Colonic mucosa (tissue), 4 donors: ENCODE data around the gene TRAPPC3. TPM values are rescaled to one million over a fixed set of nuclear protein-coding genes. Genes with fewer than 3 reads are reported as not detected.

ENCODE experiments used
- DNase-seq: peaks from one replicate; pipeline ENCODE4 v3.0.0-alpha.2; 2020
- H3K27ac ChIP-seq: fragments of 200-600 bp; one replicate; pipeline ENCODE4 v1.8.0; 2021
- H3K27me3 ChIP-seq: fragments of 200-600 bp; one replicate; pipeline ENCODE4 v1.8.0; 2021
- H3K36me3 ChIP-seq: fragments of 200-600 bp; one replicate; pipeline ENCODE4 v1.8.0; 2021
- H3K4me1 ChIP-seq: fragments of 200-600 bp; one replicate; pipeline ENCODE4 v1.8.0; 2021; ENCODE audit warnings: mild to moderate bottlenecking
- H3K4me3 ChIP-seq: fragments of 200-600 bp; one replicate; pipeline ENCODE4 v1.8.0; 2021
- H3K9ac ChIP-seq, 2 donors: one replicate each; pipeline ENCODE4 v1.7.0; 2013; ENCODE audit warnings: control low read depth in 2 of 2, low read depth in 2 of 2, low read length in 2 of 2
- H3K9me3 ChIP-seq: fragments of 200-600 bp; one replicate; pipeline ENCODE4 v1.8.0; 2021
- CTCF ChIP-seq: fragments of 200-600 bp; IDR thresholded peaks from one replicate; pipeline ENCODE4 v1.8.0; 2022; ENCODE audit warnings: antibody characterized with exemption, mild to moderate bottlenecking
- intact Hi-C: fragments of 100-400 bp; cut with DNase I; formaldehyde crosslinking; loops from one replicate; pipeline ENCODE4 v1.14.1; 2022
- total RNA-seq, 2 donors: library from RNA; stranded (reverse); fragmentation: NEBNext Ultra II Directional in 1 of 2; extraction: Animal tissue kit (Norgen Biotek cat#: 25700) in 1 of 2; gene quantifications; one replicate each; pipeline ENCODE4 v1.2.1, GENCODE V29; 2021
- donor health status: healthy.
- donor health status: DM: no; HTN: no; CAD: no.
- donor health status: DM: no; HTN: no; CAD: no.

Gene TRAPPC3
- total RNA-seq, 2 donors from 2014 or later, result 59.0 to 60.6 TPM

- Histone ChIP-seq H3K9me3 (no peaks in the 10 kb centered on the region), H3K4me3 (no peak overlapping the region), H3K27ac (no peak overlapping the region), H3K27me3 (no peaks in the 10 kb centered on the region), H3K36me3 (no peaks in the 10 kb centered on the region), H3K9ac (peak overlapping the region in 1 of 2 donors; percentile 56), H3K4me1 (no peaks in the 10 kb centered on the region)
- TF ChIP-seq CTCF, result no peak
- intact Hi-C loops, result loop anchor here (5.0 kb wide), 1 partner anchor 37 kb away; no protein-coding TSS in a partner anchor
- no peak for DNase-seq
Observed at GRCh38 chr1:36134031-36134430, 15.3 kb downstream of the TRAPPC3 start.

- TF ChIP-seq CTCF, result no peak
- no peak overlapping the region for H3K4me3 ChIP-seq
- no peaks in the 10 kb centered on the region for H3K4me1 ChIP-seq
- no peaks in the 10 kb centered on the region for H3K36me3 ChIP-seq
- peak; percentile 95 for DNase-seq
- H3K27ac ChIP-seq, result no peak overlapping the region
- H3K27me3 ChIP-seq, result no peaks in the 10 kb centered on the region
- H3K9ac ChIP-seq, result peak overlapping the region in 1 of 2 donors; percentile 56
- intact Hi-C loops, result loop anchor here (5.0 kb wide), 1 partner anchor 36 kb away; no protein-coding TSS in a partner anchor
- no peaks in the 10 kb centered on the region for H3K9me3 ChIP-seq
Observed at GRCh38 chr1:36133484-36133883, 15.8 kb downstream of the TRAPPC3 start.

GRCh38 chr1:36132029-36132428 is 17.3 kb downstream of the TRAPPC3 start:
- TF ChIP-seq CTCF, result no peak
- intact Hi-C loops, result loop anchor here (5.0 kb wide), 1 partner anchor 35 kb away; no protein-coding TSS in a partner anchor
- H3K36me3 ChIP-seq, result no peaks in the 10 kb centered on the region
- no peak overlapping the region for H3K27ac ChIP-seq
- no peak overlapping the region for H3K4me3 ChIP-seq
- no peak for DNase-seq
- no peaks in the 10 kb centered on the region for H3K27me3 ChIP-seq
- H3K9me3 ChIP-seq, result no peaks in the 10 kb centered on the region
- no peaks in the 10 kb centered on the region for H3K4me1 ChIP-seq
- no peak overlapping the region for H3K9ac ChIP-seq

GRCh38 chr1:36128905-36129206 is 20.4 kb downstream of the TRAPPC3 start:
- no peak for DNase-seq
- TF ChIP-seq CTCF, result no peak
- Histone ChIP-seq H3K4me1 (no peaks in the 10 kb centered on the region), H3K36me3 (no peaks in the 10 kb centered on the region), H3K27me3 (peaks cover 20% of the 10 kb centered on the region), H3K9ac (no peak overlapping the region), H3K27ac (no peak overlapping the region), H3K4me3 (no peak overlapping the region), H3K9me3 (no peaks in the 10 kb centered on the region)
- intact Hi-C loops, result no loop called here

- Histone ChIP-seq H3K9ac (no peak overlapping the region), H3K36me3 (no peaks in the 10 kb centered on the region), H3K9me3 (no peaks in the 10 kb centered on the region), H3K4me3 (no peak overlapping the region), H3K4me1 (no peaks in the 10 kb centered on the region), H3K27me3 (peaks cover 24% of the 10 kb centered on the region), H3K27ac (no peak overlapping the region)
- intact Hi-C loops, result no loop called here
- TF ChIP-seq CTCF, result no peak
- no peak for DNase-seq
Observed at GRCh38 chr1:36128126-36128904, 21.0 kb downstream of the TRAPPC3 start.
